Ectodermal cell (in vitro differentiated cells): ENCODE data around the gene OR1S1.

Source experiments
- H3K27ac ChIP-seq: 2 replicates; pipeline ENCODE4 v1.7.0; 2013; ENCODE audit warnings: mild to moderate bottlenecking, low read depth, low read length; ENCODE audit not compliant: insufficient read depth, poor library complexity, severe bottlenecking
- H3K27me3 ChIP-seq: 2 replicates; pipeline ENCODE4 v1.7.0; 2013; ENCODE audit warnings: mild to moderate bottlenecking, low read length; ENCODE audit not compliant: insufficient read depth, control insufficient read depth, poor library complexity, severe bottlenecking
- H3K36me3 ChIP-seq: one replicate; pipeline ENCODE4 v1.7.0; 2013; ENCODE audit warnings: low read length; ENCODE audit not compliant: control insufficient read depth, insufficient read depth
- H3K4me1 ChIP-seq: one replicate; pipeline ENCODE4 v1.7.0; 2013; ENCODE audit warnings: low read length; ENCODE audit not compliant: control insufficient read depth, insufficient read depth
- H3K4me3 ChIP-seq: 2 replicates; pipeline ENCODE4 v1.7.0; 2013; ENCODE audit warnings: low read depth, low read length, control low read depth; ENCODE audit not compliant: insufficient read depth
- H3K9me3 ChIP-seq: 2 replicates; pipeline ENCODE4 v1.7.0; 2013; ENCODE audit warnings: mild to moderate bottlenecking, low read length, moderate library complexity; ENCODE audit not compliant: control insufficient read depth
- WGBS, 2 experiments: methylation state at CpG; one replicate each; pipeline ENCODE4 v1.1.7; 2013; ENCODE audit warnings: missing lambda C conversion rate in 2 of 2; 5-methylcytosine and 5-hydroxymethylcytosine counted together

Gene OR1S1

DNA sequence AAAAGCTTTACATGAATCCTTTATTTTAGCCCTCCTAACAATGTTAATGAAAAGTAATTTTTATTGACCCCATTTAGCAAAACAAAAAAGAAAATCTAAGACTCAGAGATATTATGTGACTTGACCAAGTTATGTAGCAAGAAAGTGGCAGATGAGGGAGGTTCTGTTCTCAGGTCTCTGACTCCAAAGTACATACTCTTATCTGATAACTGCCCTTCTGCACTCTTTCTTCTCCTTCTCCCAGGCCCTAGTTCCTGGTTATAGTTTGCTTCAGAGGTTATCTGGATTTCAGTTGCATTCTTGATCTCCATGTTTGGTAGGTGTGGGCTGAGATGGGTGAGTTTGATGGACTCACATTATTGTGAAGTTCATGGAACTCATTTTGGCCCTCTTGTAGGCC is 19.1 kb upstream of the OR1S1 start:
- Histone ChIP-seq H3K27ac (no peak overlapping the region), H3K9me3 (peaks cover 3% of the 10 kb centered on the region), H3K4me3 (no peak overlapping the region), H3K27me3 (no peaks in the 10 kb centered on the region), H3K36me3 (no peaks in the 10 kb centered on the region), H3K4me1 (no peaks in the 10 kb centered on the region)

DNA sequence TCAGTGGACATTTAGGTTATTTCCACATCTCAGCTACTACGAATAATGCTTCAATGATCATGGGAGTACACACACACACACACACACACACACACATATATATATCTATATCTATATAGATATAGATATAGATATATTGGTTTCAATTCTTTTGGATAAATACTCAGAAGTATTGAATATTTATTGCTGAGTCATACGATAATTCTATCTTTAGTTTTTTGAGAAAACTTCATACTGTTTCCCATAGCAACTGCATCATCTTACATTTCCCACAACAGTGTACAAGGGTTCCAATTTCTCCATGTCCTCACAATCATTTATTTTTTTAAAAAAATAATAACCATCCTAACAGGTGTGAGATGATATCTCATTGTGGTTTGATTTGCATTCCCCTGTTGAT is 16.6 kb upstream of the OR1S1 start:
- Histone ChIP-seq H3K36me3 (no peaks in the 10 kb centered on the region), H3K9me3 (peaks cover 3% of the 10 kb centered on the region), H3K4me3 (no peak overlapping the region), H3K27ac (no peak overlapping the region), H3K27me3 (no peaks in the 10 kb centered on the region), H3K4me1 (no peaks in the 10 kb centered on the region)
- WGBS, 2 experiments, result 65 to 100% methylated on average over 1 to 2 of the region's 2 CpGs

DNA sequence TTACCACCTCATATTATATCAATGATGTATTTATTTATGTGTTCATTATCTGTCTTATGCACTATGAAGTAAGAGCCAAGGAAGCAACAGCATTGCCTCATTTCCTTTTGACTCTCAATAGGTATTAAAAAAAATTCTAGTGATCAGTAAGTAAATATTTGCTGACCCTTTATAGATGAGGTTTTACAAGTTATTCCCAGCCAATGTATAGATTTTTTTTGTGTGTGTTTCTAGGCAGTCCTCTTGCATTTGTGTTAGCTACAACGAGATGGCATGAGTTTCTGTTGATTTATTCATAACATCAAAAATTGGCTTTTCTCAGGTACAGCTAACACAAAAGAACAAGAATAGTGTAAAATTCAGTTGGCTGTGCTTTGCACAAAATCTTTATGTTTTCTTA is 13.2 kb upstream of the OR1S1 start:
- Histone ChIP-seq H3K4me1 (no peaks in the 10 kb centered on the region), H3K27me3 (no peaks in the 10 kb centered on the region), H3K9me3 (peaks cover 3% of the 10 kb centered on the region), H3K27ac (no peak overlapping the region), H3K36me3 (no peaks in the 10 kb centered on the region), H3K4me3 (no peak overlapping the region)
- 86% methylated on average over 1 of the region's 1 CpG; no CpG with 5 or more reads in 1 of the 2 experiments for WGBS, 2 experiments

DNA sequence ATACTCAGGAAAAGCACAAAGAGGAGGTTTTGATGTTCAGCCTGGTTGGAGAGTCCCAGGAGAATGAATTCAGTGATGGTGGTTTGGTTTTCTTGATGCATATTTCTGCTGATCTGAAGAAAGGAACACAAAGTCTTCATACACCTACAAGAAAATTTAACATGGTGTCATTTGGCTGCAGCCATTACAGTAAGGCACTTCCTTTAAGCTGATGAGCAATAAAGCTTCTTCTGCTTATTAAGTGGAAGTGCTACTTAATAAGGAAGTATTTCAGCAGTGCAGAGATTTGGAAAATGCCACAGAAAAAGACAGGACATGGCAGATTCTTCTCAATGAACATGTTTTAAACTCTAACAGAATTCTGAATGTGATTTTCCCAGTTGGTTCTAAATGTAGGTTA is 8.5 kb upstream of the OR1S1 start, which contains the start of gene OR1S2:
TSS of gene OR1S2 (minus strand) at position 101 of the 400 bp plus-strand sequence. CDS start at position 101, 0 bp downstream.
- Histone ChIP-seq H3K9me3 (no peaks in the 10 kb centered on the region), H3K27ac (no peak within 1 kb of the TSS), H3K4me3 (no peak within 1 kb of the TSS), H3K36me3 (no peaks in the 10 kb centered on the region), H3K27me3 (no peaks in the 10 kb centered on the region), H3K4me1 (no peaks in the 10 kb centered on the region)

DNA sequence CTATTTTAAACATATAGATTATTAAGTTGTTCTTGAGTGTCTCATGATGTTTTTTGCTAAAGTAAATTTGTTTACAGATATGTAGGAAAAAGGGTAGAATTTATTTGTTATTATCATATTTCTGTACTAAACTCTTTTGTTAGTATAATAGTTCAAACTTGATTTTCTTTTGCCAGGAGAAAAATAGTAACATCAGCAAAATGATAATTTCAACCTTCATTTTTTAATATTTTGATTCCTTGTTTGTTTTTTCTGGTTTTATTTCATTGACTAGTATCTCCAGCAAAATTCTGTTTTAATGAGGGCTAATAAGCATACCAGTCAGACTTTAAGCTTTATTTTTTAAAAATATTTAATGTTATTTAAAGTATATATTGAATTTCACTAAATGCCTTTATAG is 4.0 kb downstream of the OR1S1 start:
- no peaks in the 10 kb centered on the region for H3K4me1 ChIP-seq
- no peaks in the 10 kb centered on the region for H3K36me3 ChIP-seq
- no peak overlapping the region for H3K4me3 ChIP-seq

DNA sequence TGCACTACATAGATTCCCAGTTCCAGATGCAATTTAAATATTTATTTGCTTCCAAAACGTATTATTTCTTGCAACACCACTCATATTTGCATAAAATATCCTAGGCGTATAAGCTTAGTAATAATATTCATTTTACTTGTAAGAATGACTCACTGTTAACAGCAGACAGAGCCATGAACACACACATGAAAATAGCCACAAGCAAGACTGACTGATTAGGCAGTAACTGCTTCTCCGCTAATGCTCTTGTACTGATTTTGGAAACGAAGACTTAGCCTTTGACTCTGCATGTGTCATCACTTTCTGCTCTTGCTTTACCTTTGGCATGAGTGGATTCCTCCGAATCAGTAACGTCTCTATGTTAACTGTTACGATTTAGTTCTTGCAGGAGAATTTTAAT is 10.2 kb downstream of the OR1S1 start:
- 84 to 90% methylated on average over 5 to 7 of the region's 7 CpGs for WGBS, 2 experiments
- Histone ChIP-seq H3K9me3 (no peaks in the 10 kb centered on the region), H3K4me3 (no peak overlapping the region), H3K27ac (no peak overlapping the region), H3K4me1 (no peaks in the 10 kb centered on the region), H3K36me3 (no peaks in the 10 kb centered on the region), H3K27me3 (no peaks in the 10 kb centered on the region)

More for the DNA sequence above, 4.0 kb downstream of the OR1S1 start:
- no peaks in the 10 kb centered on the region for H3K27me3 ChIP-seq
- H3K27ac ChIP-seq, result no peak overlapping the region
- H3K9me3 ChIP-seq, result no peaks in the 10 kb centered on the region

DNA sequence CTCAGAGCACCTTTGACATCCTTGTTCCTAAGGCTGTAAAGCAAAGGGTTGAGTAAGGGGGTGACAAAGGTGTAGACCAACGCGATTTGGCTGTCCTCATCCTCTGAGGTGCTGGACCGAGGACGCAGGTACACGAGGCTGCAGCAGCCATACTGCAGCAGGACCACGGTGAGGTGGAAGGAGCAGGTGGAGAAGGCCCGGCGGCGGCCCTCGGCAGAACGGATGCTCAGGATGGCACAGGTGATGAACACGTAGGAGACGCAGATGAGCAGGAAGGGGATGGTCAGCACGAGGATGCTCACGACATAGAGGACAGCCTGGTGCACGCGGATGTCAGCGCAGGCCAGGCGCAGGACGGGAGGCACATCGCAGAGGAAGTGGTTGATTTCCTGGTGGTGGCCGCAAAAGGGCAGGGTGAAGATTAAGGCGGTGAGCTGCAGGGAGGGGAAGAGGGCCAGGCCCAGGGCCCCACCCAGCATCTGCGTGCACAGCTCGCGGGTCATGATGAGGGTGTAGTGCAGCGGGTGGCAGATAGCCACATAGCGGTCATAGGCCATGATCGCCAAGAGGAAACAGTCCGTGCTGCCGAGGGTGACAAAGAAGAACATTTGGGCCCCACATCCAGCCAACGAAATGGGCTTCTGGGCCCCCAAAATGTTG is 15.6 kb downstream of the OR1S1 start:
- Histone ChIP-seq H3K27me3 (no peaks in the 10 kb centered on the region), H3K9me3 (no peaks in the 10 kb centered on the region), H3K36me3 (no peaks in the 10 kb centered on the region), H3K4me1 (no peaks in the 10 kb centered on the region), H3K4me3 (no peak overlapping the region), H3K27ac (no peak overlapping the region)
- WGBS, 2 experiments, result 94 to 96% methylated on average over 32 of the region's 32 CpGs

DNA sequence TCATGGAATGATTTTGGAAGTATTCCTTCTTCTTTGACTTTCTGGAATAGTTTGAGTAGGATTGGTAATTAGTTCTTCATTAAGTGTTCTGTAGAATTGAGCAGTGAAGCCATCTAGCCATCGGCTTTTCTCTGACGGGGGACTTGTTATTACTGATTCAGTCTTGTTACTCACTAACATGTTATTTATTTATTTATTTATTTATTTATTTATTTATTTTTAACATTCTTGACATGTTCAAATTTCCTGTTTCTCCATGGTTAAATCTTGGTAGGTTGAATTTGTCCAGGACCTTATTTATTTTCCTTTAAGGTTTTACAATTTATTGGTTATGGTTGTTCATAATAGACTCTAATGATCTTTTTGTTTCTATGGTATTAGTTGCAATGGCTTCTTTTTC is 31.4 kb downstream of the OR1S1 start:
- 100% methylated on average over 2 of the region's 2 CpGs; no CpG with 5 or more reads in 1 of the 2 experiments for WGBS, 2 experiments
- Histone ChIP-seq H3K27me3 (no peaks in the 10 kb centered on the region), H3K4me1 (no peaks in the 10 kb centered on the region), H3K4me3 (no peak overlapping the region), H3K36me3 (no peaks in the 10 kb centered on the region), H3K9me3 (no peaks in the 10 kb centered on the region), H3K27ac (no peak overlapping the region)

DNA sequence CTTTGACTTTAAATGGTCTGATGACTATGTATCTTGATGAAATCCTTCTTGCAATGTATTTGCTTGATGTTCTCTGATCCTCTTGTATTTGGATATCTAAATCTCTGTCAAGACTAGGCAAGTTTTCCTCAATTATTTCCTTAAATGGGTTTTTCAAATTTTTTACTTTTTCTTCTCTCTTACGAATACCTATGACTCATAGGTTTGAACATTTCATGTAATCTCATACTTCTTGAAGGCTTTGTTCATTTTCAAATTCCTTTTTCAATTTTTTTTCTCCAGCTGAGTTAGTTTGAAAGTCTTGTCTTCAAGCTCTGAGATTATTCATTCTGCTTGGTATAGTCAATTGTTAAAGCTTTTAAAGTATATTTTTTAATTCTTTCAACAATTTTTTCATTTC is 42.4 kb downstream of the OR1S1 start:
- H3K4me1 ChIP-seq, result no peaks in the 10 kb centered on the region
- H3K36me3 ChIP-seq, result no peaks in the 10 kb centered on the region
- H3K4me3 ChIP-seq, result no peak overlapping the region
- WGBS, 2 experiments, result 88% methylated on average over 1 of the region's 1 CpG; no CpG with 5 or more reads in 1 of the 2 experiments
- H3K9me3 ChIP-seq, result peaks cover 2% of the 10 kb centered on the region
- H3K27ac ChIP-seq, result no peak overlapping the region
- H3K27me3 ChIP-seq, result no peaks in the 10 kb centered on the region

DNA sequence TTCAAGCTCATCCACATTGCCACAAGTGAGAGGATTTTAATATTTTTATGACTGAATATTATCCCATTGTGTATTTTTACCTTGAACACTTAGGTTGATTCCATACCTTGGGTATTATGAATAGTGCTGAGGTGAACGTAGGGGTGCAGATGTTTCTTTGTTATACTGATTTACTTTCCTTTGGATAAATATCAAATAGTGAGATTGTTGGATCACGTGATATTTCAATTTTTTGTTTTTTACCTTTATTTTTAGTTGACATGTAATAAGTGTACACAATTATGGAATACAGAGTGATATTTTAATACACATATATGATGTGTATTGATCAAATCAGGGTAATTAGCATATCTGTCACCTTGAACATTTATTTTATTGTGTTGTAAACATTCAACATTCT is 47.5 kb downstream of the OR1S1 start:
- Histone ChIP-seq H3K9me3 (no peaks in the 10 kb centered on the region), H3K27ac (no peak overlapping the region), H3K4me1 (no peaks in the 10 kb centered on the region), H3K27me3 (no peaks in the 10 kb centered on the region), H3K4me3 (no peak overlapping the region), H3K36me3 (no peaks in the 10 kb centered on the region)
- 87 to 100% methylated on average over 1 to 2 of the region's 2 CpGs for WGBS, 2 experiments
